Putamen (tissue), 1 donor: ENCODE results near the gene NAB2.
A peak's percentile ranks its signal among the peaks of the same experiment; 100 is the strongest.
"Not testable (repeated sequence)": the region's sequence is repeated elsewhere in the genome, so short reads cannot be mapped to it uniquely, and the experiment has no call there.

Experiments used
- DNase-seq: peaks from one replicate; pipeline ENCODE4 v3.0.0-alpha.2; 2016; ENCODE audit warnings: low spot score

NAB2 gene

DNA sequence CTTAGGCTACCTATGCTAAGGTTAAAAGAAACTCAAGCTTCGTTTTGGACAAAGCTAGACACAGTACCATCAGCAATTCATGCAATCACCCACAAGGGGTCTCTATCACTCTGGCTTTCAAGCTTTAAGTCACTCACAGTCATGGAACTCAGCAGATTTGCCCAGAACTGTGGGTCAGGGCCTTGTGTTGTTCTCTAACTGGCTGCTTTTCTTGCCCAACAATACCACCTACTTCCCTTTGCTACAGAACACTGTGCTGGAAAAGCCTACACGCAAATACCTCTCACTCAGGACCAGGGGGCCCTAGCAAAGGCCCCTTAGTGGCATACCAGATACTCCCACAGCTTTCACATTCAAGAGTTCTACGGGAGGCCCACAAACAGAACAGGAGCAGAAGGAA, 19.4 kb upstream of the NAB2 start:
- DNase-seq = peak; percentile 79

DNA sequence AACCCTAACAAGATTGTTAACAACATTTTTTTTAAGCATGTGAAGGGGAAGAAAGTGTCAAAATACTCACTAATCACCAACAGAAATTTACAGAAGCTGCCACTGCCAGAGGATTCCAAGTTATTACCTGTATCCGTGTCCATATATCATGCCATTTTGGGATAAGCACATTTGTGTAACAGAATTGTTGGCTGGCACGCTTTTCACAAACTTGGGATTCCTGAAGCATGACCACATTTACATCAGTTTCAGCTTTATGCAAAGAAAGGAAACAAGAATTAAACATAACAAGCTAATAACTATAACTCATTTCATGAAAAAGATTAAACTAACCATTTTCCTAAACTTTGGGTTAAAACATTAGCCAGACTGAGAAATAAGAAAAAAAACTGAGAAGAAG, 16.3 kb upstream of the NAB2 start:
- no peak for DNase-seq

DNA sequence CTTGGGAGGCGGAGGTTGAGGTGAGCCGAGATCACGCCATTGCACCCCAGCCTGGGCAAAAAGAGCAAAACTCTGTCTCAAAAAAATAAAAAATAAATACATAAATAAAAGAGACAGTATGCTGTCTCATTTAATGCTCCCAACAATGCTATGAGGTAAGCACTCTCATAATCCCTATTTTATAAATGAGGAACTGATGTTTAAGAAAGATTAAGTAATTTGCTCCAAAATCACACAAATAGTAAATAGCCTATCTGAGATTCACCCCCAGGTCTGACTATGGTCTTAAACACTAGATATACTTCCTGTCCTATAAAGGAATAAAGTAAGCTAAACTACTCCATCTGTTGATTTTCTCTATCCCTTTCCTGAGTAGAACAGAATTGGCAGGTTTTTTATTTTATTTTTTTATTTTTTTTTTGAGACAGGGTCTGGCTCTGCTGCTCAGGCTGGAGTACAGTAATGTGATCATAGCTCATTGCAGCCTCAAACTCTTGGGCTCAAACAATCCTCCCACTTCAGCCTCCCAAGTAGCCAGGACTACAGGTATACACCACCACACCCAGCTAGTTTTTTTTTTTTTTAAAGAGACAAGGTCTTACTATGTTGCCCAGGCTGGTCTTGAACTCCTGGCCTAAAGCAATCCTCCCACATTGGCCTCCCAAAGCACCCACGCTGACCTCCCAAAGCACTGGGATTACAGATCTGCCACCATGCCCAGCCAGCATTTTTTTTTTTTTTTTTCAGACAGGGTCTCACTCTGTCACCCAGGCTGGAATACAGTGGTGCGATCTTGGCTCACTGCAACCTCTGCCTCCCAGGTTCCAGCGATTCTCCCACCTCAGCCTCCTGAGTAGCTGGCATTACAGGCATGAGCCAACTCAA, 15.1 kb upstream of the NAB2 start:
- DNase-seq = not testable (repeated sequence)

DNA sequence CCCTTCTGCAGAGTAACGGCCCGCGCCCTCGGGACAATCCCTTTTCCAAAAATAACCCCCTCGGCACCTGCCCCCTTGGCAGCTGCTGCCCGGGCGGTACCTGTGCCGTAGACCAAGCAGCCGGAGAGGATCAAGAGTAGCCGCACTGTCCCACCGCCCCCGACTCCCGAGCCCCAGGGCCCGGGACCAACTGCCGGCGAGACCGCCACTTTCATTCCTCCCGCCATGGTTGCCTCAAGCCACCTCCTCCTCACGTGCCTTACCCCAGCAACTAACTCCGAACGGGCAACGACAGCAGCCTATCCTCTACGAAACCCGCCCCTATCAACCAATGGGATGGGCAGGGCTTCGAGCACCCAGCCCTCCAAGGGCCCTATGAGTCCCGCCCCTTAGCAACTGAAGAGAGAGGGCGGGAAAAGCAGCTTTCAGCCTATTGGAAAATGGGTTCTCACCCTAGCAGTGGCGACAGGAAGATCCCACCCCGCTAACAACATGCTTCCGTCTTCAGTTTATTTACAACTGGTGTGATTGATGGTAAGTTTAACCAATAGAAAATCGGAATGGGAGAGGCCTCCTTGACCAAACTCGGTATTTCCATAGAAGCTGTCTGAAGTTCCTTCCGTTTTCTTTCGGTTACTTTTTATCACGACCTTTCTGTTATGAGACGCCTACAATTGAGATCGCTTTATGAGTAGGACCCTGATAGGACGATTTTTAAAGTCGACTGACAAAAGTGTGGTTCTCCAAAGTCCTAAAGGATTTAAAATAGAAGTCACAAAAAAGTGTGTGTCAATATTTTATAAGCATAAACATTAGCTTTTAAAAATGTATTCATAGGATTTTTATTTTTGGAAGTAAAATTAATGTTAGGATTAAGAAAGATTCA, 10.2 kb upstream of the NAB2 start, which contains the start of gene NEMP1:
Gene NEMP1, minus strand, starts transcription at position 273 of the 886 bp plus-strand sequence. Its CDS starts 46 bp downstream, at position 227.
- DNase-seq = peak; percentile 100

DNA sequence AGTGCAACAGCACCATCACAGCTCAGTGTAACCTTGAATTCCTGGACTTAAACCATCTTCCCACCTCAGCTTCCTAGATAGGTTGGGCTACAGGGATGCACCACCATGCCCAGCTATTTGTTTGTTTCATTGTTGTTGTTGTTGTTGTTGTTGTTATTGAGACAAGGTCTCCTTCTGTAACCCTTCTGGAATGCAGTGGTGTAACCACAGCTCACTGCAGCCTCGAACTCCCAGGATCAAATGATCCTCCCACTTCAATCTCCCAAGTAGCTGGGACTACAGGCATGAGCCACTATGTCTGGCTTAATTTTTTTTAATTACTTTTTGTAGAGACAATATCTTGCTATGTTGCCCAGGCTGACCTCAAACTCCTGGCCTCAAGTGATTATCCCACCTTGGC, 9.1 kb upstream of the NAB2 start:
- no peak for DNase-seq

DNA sequence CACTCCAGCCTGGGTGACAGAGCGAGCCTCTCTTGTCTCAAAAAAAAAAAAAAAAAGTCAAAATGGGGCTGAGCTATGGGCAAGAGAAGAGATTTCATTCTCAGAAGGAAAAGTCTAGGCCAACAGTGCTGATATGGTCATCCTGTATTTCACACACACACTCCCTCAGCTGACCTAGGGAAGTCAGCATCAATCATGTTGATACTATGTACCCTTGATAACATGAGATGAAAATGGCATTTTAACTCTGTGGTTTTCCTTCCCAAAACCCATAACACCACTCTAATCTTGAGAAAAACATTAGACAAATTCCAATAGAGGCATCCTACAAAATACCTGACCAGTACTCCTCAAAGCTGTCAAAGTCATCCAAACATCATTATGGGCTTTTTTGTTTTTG, 8.1 kb upstream of the NAB2 start:
- no peak for DNase-seq

DNA sequence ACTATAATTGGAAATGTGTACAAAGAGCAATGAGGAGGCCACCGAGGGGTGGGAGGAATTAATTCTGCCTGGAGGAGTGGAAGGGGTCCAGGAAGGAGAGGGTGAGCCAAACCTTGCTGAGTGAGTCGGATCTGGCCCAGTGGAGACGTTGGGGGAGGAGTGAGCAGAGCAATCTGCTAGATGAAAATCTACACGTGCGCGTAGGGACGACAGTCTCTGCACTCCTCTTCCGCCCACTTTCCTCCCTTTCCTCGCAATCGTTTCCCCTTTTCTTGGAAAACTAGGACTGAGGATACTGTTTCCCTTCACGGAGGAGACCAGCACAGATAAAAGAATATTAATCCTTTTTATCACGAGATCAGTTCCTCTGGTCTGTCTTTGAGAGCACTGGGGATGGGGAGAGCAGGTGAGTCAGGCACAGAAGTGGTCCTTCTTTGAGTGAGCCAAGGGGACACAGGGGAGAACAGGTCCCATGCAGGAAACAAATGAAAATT, 2.9 kb upstream of the NAB2 start:
- no peak for DNase-seq

DNA sequence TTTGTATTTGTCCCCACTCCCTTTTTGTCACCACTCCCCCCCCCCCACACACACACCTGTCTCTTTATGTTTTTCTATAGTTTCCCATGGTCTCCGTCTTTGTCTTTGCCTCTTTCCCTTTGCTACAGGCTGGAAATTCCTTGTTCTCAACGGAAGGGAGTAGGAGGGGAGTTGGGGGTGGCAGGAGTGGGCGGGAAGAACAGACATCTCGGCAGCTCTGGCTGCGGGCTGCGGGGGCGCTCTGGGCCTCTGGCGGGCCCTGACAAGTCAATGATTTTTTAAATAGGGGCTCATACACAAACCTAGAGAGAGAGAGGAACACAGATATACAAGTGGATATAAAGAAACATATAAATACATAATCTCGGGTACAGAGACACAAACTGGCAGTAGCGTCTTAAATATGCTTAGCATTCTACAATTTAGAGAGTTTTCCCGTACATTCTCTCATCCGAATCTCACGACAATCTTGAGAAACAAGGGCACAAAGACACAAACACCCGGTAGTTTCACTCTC, 2.4 kb upstream of the NAB2 start:
- DNase-seq = peak; percentile 81

DNA sequence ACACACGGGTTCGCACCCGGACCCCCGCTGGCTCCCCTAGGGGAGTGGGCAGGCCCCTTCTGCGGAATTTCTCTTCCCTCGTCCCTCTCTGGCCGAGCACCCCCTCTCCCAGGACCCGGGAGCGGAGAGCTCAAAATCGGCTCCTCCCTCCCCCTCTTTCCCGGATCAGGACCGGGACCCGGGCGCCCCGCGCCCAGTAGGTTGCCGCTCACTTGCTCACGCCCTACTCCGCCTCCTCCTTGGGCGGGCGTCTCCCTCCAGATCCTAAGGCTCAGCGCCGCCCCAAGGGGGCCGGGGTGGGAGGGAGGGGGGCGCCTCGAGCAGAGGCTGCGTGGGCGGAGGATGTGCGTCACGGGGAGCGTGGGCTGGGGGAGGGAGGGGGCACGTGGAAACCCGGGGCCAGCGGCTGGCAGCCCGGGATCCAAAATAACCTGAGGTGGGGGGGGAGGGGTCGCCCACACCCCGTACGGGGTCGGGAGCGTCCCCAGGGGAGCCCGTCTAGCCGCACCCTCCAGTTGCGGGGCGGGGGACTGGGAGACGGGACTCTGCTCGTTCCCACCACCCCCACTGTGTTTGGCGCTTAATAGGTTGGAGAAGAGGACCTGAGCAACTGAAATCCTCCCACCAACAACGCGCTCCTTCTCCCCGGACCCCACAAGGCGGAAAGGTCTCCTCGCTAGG, 1.8 kb upstream of the NAB2 start:
- DNase-seq = peak; percentile 76

DNA sequence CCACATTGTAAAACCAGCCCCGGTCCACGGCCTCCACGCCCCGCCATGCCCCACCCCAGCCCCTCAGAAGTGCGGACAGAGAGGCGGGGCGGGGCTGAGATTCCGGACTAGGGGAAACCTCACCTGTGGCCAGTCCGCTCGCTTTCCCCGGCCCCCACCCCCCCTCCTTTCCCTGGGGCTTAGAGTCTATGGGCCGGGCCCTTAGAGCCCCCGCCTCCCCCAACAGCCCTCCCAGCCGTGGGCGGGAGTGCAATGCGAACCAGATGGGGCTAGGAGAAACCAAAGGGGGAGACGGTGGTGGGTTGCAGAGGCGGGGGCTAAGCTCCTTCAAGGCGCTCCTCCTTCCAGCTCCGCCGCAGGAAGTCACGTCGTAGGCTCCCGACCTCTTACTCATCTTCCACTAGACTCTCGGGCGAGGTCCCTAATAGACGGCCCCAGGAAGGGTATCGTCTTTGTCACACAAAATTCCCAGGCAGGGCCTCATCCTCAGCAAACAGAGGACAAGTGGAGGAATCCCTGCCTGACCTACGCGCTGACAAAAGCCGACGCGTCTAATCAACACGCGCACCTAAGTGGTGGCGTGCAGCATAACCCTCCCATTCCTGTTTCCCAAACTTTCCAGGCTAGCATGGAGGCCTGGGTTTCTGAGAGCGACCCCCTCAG, 1.1 kb upstream of the NAB2 start:
- no peak for DNase-seq

DNA sequence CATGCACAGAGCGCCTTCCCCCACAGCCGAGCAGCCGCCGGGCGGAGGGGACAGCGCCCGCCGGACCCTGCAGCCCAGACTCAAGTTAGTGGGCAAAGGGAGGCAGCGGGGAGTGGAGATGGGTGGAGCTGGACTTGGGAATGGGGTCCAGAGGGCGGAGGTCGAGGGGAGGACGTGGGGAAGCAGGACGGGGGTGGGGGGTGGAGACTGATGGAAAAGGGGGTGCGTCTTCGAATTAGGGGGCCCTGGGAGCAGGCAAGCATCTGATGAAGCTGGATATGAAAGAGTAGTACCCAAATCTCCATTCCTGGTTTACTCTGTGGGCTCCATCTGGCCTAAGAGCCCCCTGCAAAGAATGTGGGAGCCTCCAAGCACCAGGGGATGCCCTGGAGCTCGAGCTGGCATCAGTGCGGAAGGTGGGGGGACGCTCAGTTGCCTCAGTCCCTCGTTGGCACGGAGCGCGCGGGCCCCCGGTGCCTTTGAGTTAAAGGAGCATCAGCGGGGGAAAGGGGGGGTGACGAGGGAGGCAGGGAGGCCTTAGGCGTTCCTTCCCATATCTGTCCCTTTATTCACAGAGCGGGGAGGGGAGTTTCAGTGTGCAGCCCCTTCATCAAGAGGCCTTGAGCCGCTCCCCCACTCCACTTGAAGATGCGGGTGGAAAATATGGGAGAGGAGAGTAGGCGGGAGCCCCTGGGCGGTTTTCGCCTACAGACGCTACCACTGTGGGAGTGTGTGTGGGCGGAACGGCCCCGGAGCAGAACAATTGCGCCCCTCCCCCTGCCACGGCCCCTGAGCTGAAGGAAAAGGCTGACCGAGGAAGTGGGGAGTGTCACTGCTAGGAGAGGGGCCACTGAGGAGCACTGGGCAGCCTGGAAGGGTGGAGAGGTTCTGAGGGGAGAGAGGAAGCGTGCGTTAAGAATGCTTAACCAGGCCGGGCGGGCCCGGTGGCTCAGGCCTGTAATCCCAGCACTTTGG, 644 bp downstream of the NAB2 start:
- no peak for DNase-seq

DNA sequence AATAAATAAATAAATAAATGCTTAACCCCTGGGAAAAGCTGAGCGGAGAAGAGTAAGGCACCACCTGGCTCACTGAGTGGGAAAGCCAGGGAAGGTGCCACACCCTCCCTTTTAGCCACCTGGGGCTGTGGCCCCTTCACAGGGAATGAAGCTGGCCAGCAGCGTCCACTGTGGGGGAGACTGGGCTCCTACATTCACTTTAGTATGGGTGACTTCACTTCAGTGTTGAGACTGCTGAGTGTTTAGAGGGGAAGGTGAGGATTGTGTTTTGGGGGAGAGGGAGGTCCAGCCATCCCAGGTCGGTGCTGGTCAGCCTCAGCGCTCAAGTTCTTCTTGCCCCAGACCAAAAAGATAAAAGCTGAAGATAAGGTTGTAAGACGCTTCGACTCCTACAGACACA, 1.6 kb downstream of the NAB2 start:
- DNase-seq = no peak

DNA sequence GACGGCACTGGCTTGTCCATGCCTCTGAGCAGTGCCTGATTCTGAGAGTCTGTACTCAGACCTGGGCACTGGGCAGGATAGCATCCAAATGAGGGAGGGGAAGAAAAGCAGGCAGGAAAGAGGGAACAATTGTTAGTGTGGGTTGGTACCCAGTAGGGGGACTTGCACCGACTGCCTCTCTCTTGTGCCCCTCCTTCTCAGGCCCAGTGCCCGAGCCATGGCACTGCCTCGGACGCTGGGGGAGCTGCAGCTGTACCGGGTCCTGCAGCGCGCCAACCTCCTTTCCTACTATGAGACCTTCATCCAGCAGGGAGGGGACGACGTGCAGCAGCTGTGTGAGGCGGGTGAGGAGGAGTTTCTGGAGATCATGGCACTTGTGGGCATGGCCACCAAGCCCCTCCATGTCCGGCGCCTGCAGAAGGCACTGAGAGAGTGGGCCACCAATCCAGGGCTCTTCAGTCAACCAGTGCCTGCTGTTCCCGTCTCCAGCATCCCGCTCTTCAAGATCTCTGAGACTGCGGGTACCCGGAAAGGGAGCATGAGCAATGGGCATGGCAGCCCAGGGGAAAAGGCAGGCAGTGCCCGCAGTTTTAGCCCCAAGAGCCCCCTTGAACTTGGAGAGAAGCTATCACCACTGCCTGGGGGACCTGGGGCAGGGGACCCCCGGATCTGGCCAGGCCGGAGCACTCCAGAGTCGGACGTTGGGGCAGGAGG, 2.2 kb downstream of the NAB2 start:
- DNase-seq = no peak

DNA sequence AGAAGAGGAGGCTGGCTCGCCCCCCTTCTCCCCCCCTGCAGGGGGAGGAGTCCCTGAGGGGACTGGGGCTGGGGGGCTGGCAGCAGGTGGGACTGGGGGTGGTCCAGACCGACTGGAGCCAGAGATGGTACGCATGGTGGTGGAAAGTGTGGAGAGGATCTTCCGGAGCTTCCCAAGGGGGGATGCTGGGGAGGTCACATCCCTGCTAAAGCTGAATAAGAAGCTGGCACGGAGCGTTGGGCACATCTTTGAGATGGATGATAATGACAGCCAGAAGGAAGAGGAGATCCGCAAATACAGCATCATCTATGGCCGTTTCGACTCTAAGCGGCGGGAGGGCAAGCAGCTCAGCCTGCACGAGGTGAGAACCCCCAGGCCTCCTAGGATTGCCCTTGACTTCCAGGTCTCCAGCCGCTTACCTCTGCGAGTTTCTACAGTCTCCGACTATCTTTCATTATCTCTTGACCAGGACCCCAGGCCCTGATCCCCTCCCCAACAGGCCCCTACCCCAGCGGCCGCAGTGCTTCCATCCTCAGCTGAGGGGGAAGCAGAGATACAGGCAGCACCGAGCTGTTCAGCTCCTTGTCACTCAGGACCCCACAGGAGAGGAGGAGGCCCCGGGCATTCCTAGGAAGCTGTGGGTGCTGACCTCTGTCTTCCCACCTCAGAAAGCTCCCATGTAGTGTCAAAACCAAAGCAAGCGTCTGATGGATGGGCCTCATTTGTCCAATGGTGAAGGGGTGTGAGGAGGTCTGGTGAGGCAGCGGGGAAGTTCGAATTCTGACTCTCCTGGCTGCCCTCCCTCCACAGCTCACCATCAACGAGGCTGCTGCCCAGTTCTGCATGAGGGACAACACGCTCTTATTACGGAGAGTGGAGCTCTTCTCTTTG, 3.0 kb downstream of the NAB2 start:
- no peak for DNase-seq

DNA sequence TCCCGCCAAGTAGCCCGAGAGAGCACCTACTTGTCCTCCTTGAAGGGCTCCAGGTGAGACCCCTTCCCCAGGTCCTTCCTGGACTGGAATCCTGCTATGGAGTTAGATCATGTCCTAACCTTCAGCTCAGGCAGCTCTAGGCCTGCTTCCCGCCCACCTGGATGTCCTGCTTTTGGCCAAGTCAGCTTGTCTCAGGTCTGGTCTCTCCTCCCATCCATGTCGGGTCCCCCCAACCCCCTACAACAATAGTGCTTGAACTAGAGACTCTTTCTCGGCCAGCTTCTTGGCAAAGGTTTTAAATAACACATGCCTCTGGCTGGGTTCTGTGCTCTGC, 3.6 kb downstream of the NAB2 start:
- DNase-seq = no peak

DNA sequence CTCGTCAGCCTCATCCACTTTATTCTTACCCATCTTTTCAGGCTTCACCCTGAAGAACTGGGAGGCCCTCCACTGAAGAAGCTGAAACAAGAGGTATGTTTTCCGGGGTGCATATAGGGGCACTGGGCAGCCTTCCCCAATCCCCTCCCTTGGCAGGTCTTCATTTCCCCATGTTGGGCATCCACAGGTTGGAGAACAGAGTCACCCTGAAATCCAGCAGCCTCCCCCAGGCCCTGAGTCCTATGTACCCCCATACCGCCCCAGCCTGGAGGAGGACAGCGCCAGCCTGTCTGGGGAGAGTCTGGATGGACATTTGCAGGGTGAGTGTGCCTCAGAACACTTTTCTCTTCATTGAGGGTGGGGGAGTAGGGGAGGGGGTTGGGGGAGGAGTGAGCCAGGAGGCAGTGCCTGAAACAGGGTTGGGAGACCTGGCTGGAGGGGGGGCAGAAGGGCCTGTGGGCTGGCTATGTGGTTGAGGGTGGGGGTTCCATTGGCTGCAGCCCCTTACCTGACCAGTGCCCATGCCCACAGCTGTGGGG, 4.0 kb downstream of the NAB2 start:
- no peak for DNase-seq

DNA sequence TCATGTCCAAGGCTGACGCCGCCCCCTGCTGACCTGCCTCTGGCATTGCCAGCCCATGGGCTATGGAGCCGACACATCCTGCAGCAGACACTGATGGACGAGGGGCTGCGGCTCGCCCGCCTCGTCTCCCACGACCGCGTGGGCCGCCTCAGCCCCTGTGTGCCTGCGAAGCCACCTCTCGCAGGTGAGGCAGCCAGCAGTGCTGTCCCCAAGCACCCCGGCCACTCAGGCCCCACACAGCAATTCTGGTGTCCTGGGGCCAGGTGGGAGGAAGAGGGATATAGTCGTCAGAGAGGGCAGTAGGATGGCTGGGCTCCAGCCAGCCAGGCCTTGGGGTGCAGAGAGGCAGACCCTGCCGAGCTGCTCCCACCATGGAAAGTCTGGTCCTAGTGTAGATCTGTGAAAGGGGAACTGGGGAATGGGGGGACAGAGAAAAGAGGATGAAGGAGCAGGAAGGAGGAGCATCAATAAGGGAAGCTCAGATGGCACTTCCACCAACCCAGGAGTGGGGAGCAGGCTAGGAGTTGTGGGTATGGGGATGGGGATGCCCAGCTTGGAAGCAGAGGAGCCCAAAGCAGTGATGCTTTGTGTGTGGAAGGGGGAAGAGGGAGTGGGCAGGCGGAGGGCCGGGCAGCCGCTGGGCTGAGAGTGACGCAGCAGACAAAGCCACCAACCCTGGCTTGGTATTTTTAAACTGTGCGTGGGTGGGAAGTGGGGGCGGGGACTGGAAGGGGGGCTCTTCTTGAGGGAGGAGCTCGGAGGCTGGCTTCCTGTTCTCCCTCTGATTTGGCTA, 4.7 kb downstream of the NAB2 start:
- no peak for DNase-seq
